Dedifferentiated amniotic fluid mesenchymal stem cell (primary cell): Measurements from ENCODE around the gene SYT4.

Source experiments
- DNase-seq: peaks from one replicate; pipeline ENCODE4 v3.0.0-alpha.2; 2016; ENCODE audit errors: extremely low spot score

The SYT4 gene

GRCh38 chr18:43220691-43221090, 56.6 kb downstream of the SYT4 start:
- DNase-seq = no peak
